RCC 7860 (cell line): Measurements from ENCODE around the gene TRIP12.
A peak's percentile ranks its signal among the peaks of the same experiment; 100 is the strongest.
"Not testable (repeated sequence)": the region's sequence is repeated elsewhere in the genome, so short reads cannot be mapped to it uniquely, and the experiment has no call there.

Source experiments
- DNase-seq: peaks from one replicate; pipeline ENCODE4 v3.0.0-alpha.2; 2015; ENCODE audit warnings: low spot score
- FAIRE-seq: peaks from 2 replicates; lab custom pipeline; 2012; peaks lifted over from hg19 to GRCh38; lab: Jason Lieb, UNC

TRIP12 gene

GRCh38 chr2:229728370-229728769 is 193.4 kb downstream of the TRIP12 start:
- FAIRE-seq (no peak), DNase-seq (no peak)

- DNase-seq (no peak), FAIRE-seq (no peak)
Measured at GRCh38 chr2:229726643-229727042, 195.2 kb downstream of the TRIP12 start.

- peak; percentile 40 for DNase-seq
- FAIRE-seq = no peak
Measured at GRCh38 chr2:229725716-229726574, 195.9 kb downstream of the TRIP12 start.

- DNase-seq, FAIRE-seq: not testable (repeated sequence)
Measured at GRCh38 chr2:229723192-229723591, 198.6 kb downstream of the TRIP12 start.

GRCh38 chr2:229719926-229720647 is 201.7 kb downstream of the TRIP12 start:
- FAIRE-seq = no peak
- DNase-seq = no peak

- DNase-seq (no peak), FAIRE-seq (no peak)
Measured at GRCh38 chr2:229718057-229718456, 203.8 kb downstream of the TRIP12 start.

GRCh38 chr2:229715895-229716507 is 205.8 kb downstream of the TRIP12 start:
- DNase-seq (no peak), FAIRE-seq (no peak)

GRCh38 chr2:229714736-229715541 is 206.9 kb downstream of the TRIP12 start:
- DNase-seq = no peak
- no peak for FAIRE-seq

- DNase-seq (no peak), FAIRE-seq (no peak)
Measured at GRCh38 chr2:229714080-229714735, 207.6 kb downstream of the TRIP12 start, which contains the start of gene DNER. Gene DNER (minus strand): TSS chr2:229714555. CDS start chr2:229714423, 132 bp downstream.
